Rectal smooth muscle tissue (tissue), 1 donor: ENCODE results near the gene MYLIP.
"Not testable (repeated sequence)": the region's sequence is repeated elsewhere in the genome, so short reads cannot be mapped to it uniquely, and the experiment has no call there.

ENCODE experiments used
- H3K27ac ChIP-seq: one replicate; pipeline ENCODE4 v1.7.0; 2013; ENCODE audit warnings: low read depth, low read length, inconsistent platforms
- H3K27me3 ChIP-seq: one replicate; pipeline ENCODE4 v1.7.0; 2013; ENCODE audit warnings: low read length; ENCODE audit not compliant: control insufficient read depth, insufficient read depth
- H3K36me3 ChIP-seq: one replicate; pipeline ENCODE4 v1.7.0; 2013; ENCODE audit warnings: low read length; ENCODE audit not compliant: control insufficient read depth, insufficient read depth
- H3K4me1 ChIP-seq: one replicate; pipeline ENCODE4 v1.7.0; 2013; ENCODE audit warnings: low read length; ENCODE audit not compliant: control insufficient read depth, insufficient read depth
- H3K4me3 ChIP-seq: one replicate; pipeline ENCODE4 v1.7.0; 2013; ENCODE audit warnings: low read length
- H3K9ac ChIP-seq: one replicate; pipeline ENCODE4 v1.7.0; 2013; ENCODE audit warnings: low read length

MYLIP gene

DNA sequence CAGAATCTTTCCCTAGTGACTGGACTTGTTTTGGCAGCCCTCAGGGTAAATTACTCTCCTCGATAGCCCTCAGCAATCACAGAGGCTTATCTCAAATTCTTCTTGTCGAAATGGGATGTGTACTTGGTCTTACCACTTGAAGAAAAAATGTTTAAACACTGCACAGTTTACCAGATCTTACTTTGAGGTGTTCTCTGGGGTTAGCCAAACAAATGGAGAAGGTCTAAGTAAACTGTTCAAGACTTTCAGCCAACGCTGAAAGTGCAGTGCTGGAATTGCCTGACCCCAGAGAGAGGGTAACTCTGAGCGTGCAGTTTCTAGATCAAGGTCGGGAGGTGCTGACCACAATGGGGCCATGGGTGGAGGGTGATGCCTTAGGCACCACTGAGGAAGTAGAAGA is 39.2 kb downstream of the MYLIP start:
- no peak overlapping the region for H3K4me3 ChIP-seq
- H3K9ac ChIP-seq = no peak overlapping the region
- no peaks in the 10 kb centered on the region for H3K36me3 ChIP-seq
- H3K27ac ChIP-seq = no peak overlapping the region
- no peaks in the 10 kb centered on the region for H3K27me3 ChIP-seq
- H3K4me1 ChIP-seq = no peaks in the 10 kb centered on the region

DNA sequence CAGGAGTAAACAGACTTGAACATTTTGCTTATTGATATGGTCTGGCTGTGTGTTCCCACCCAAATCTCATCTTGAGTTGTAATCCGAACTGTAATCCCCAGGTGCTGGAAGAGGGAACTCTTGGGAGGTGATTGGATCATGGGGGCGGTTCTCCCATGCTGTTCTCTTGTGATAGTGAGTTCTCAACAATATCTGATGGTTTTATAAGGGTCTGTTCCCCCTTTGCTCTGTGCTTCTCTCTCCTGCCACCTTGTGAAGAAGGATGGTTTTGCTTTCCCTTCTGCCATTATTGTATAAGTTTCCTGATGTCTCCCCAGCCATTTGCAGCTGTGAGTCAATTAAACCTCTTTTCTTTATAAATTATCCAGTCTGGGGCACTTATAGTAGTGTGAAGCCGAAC is 40.0 kb downstream of the MYLIP start:
- Histone ChIP-seq H3K4me1 (no peaks in the 10 kb centered on the region), H3K27me3 (no peaks in the 10 kb centered on the region), H3K4me3 (no peak overlapping the region), H3K9ac (no peak overlapping the region), H3K27ac (no peak overlapping the region), H3K36me3 (no peaks in the 10 kb centered on the region)

DNA sequence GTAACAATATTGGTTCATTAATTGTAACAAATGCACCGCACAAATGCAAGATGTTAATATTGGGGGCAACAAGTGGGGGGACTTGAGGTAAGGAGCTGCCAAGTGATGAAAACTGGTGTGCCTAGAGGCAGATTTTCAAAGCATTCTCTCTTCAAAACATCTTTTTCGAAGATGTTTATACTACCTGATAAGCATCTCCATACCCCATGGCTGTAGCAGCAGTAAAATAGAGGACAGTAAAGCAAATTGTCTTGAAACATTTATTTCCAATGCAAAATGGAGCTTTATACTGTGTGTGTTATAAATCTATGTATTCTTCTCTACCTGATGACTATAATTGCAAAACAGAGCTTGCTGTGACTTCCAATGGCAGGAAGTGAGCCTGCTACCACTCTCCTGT is 42.5 kb downstream of the MYLIP start:
- no peaks in the 10 kb centered on the region for H3K27me3 ChIP-seq
- H3K9ac ChIP-seq = no peak overlapping the region
- no peak overlapping the region for H3K4me3 ChIP-seq
- H3K4me1 ChIP-seq = no peaks in the 10 kb centered on the region
- no peaks in the 10 kb centered on the region for H3K36me3 ChIP-seq
- H3K27ac ChIP-seq = no peak overlapping the region

DNA sequence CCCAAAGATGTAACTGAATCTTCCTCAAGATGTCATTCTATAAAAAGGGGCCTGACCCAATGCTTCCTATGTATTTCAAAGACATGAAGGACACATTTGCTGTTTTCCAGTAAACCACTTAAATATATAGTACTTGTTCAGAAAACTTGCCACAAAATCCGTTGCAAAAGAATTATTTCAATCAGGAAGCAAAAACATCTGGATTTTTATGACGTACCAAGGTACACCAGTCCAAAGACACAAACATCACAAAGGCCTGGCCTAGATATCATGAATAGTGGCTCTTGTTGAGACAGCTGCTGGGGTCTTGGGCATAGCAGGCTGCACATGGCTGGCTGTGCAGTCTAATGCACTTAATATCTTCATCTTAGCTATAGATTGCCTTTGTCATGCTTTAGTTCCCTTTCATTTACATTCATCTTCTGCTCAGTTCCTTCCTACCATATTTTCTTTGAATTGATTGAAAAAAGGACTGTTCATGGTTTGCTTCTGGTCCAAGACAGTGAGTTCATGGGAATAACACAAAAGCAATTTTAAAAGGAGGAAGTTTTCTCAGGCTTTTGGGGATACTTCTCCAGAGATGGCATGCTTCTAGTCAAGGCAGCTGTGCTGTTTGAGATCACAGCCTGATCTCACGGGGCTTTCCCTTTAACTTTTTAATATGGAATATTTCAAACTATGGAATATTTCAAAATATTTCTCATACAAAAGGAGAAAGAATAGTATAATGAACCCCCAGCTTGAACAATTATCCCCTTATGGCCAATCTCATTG is 44.5 kb downstream of the MYLIP start:
- H3K4me1 ChIP-seq = no peaks in the 10 kb centered on the region

DNA sequence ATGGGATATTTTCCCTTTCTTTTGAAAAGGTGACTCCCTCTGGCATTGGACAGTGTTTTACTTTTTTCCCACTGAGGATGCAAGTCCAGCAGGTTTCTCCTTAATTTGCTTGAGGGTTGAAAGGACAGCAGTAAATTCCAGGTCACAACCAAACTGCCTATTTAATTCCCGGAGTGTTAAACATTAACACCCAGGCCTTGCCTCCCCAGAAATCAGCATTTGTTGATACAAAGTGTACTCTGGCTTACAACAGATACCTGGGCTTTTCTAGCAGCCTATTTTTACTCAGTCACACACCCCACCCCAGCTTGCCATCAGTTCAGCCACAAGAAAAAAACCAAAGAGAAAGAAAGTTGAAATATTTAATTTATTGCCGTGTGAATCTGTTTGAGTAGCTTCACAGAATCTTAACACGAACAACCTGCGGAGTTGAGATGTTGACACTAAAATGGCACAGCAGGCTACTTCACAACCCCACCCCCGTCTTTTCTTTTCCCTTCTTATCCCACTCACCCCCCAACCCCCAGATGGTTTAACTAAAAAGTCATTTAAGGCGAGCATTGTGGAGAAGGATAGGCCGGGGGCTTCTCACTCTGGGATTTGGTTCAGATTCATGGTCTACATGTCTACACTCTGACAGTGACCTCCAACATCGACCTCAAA is 45.7 kb downstream of the MYLIP start:
- Histone ChIP-seq H3K4me1 (no peaks in the 10 kb centered on the region), H3K27ac (no peak overlapping the region), H3K36me3 (no peaks in the 10 kb centered on the region), H3K9ac (no peak overlapping the region), H3K4me3 (no peak overlapping the region), H3K27me3 (no peaks in the 10 kb centered on the region)

More for the DNA sequence above, 44.5 kb downstream of the MYLIP start:
- no peak overlapping the region for H3K27ac ChIP-seq
- H3K9ac ChIP-seq = no peak overlapping the region
- no peaks in the 10 kb centered on the region for H3K27me3 ChIP-seq
- H3K36me3 ChIP-seq = no peaks in the 10 kb centered on the region
- no peak overlapping the region for H3K4me3 ChIP-seq

DNA sequence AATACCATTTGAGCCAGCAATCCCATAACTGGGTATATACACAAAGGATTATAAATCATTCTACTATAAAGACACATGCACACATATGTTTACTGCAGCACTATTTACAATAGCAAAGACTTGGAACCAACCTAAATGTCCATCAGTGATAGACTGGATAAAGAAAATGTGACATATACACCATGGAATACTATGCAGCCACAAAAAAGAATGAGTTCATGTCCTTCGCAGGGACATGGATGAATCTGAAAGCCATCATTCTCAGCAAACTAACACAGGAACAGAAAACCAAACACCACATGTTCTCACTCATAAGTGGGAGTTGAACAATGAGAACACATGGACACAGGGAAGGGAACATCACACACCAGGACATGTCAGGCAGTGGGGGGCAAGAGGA is 47.7 kb downstream of the MYLIP start:
- H3K36me3 ChIP-seq, H3K27me3 ChIP-seq, H3K27ac ChIP-seq, H3K4me1 ChIP-seq, H3K4me3 ChIP-seq, H3K9ac ChIP-seq: not testable (repeated sequence)

DNA sequence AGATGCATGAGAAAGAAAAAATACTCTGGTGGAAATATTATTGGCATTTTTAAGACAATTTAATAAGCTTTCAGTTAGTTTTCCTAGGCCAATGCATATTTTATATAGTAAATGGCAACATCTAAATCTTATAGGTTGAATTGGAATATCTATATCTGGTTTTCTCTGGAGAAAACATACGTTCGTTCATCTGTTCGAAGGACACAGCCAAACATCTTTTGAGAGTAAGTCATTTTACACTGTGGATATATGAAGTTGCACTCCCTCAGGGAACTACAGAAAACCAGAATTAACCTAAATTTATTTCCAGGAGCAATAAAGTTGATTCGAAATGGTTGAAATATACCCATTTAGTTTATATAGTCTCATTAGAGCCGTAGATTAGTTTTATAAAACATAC is 49.0 kb downstream of the MYLIP start:
- no peaks in the 10 kb centered on the region for H3K4me1 ChIP-seq
- H3K4me3 ChIP-seq = no peak overlapping the region
- H3K27me3 ChIP-seq = no peaks in the 10 kb centered on the region
- no peak overlapping the region for H3K27ac ChIP-seq
- H3K36me3 ChIP-seq = peaks cover 2% of the 10 kb centered on the region
- H3K9ac ChIP-seq = no peak overlapping the region

DNA sequence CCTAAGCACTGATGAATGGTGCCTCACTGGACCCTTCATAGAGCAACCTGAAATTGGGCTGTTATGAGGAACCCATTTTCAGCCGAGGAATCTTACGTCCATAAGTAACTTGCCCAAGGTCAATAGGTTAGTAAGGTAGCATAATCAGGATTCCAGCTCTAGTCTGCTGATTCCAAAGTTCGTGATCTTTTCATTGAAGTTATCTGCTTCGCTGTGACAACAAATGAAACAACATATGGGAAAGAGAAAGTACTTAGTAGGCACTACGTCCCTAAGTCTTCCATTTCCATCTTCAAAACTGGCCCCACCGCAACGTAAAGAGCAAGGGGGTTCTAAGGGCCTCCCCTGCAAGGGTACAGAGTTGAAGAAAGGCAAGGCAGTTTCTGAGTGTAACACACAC is 49.5 kb downstream of the MYLIP start:
- Histone ChIP-seq H3K36me3 (peaks cover 2% of the 10 kb centered on the region), H3K27ac (no peak overlapping the region), H3K4me3 (no peak overlapping the region), H3K4me1 (no peaks in the 10 kb centered on the region), H3K27me3 (no peaks in the 10 kb centered on the region), H3K9ac (no peak overlapping the region)

DNA sequence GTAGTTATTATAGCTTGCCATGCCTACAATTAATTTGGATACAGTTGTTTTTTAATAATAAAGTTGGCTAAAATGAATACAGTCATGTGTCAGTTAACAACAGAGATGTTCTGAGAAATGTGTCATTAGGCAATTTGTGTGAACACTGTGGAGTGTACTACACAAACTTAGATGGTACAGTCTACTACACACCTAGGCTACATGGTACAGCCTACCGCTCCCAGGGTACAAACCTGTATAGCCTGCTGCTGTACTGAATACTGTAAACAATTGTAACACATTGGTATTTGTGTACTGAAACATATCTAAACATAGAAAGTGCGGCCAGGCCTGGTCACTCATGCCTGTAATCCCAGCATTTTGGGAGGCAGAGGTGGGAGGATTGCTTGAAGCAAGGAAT is 50.2 kb downstream of the MYLIP start:
- H3K9ac ChIP-seq = no peak overlapping the region
- no peak overlapping the region for H3K27ac ChIP-seq
- H3K27me3 ChIP-seq = no peaks in the 10 kb centered on the region
- H3K4me3 ChIP-seq = no peak overlapping the region
- H3K4me1 ChIP-seq = no peaks in the 10 kb centered on the region
- H3K36me3 ChIP-seq = peaks cover 2% of the 10 kb centered on the region

DNA sequence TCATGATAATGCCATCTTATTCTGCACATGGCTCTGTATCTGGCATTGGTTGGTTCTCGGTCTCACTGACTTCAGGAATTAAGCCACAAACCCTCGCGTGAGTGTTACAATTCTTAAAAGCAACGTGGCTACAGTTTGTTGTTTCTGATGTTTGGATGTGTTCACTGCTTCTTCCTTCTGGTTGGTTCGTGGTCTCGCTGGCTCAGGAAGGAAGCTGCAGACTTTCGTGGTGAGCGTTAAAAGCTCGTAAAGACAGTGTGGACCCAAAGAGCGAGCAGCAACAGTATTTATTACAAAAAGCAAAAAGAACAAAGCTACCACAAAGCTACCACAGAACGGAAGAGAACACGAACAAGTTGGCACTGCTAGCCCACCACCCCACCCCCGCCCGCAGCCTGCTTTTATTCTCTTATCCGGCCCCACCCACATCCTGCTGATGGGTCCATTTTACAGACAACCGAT is 51.1 kb downstream of the MYLIP start:
- H3K27me3 ChIP-seq = no peaks in the 10 kb centered on the region
- H3K4me1 ChIP-seq = no peaks in the 10 kb centered on the region
- no peak overlapping the region for H3K27ac ChIP-seq
- H3K4me3 ChIP-seq = no peak overlapping the region
- peaks cover 2% of the 10 kb centered on the region for H3K36me3 ChIP-seq
- H3K9ac ChIP-seq = no peak overlapping the region

DNA sequence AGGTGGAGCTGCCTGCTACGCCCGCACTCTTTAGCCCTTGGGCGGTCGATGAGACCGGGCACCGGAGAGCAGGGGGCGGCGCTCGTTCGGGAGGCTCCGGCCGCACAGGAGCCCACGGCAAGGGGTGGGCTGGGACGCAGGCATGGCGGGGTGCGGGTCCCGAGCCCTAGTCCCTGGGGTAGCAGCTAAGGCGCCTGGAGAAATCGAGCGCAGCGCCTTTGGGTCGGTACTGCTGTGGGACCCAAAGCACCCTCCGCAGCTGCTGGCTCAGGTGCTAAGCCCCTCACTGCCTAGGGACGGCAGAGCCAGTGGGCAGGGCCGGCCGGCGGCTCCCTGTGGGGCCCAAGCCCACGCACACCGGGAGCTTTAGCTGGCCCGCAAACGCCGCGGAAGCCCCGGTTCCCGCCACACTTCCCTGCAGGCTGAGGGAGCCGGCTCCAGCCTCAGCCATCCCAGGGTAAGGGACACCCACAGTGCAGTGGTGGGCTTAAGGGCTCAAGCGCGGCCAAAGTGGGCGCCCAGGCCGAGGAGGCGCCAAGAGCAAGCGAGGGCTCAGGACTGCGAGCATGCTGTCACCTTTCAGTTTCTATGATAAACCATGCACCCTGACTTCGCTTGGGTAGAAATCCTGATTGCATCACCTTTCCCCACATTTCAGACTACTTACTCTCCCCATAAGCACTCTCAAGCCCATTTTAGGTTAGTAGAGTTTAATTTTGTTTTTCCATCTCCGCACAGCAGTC is 52.0 kb downstream of the MYLIP start:
- H3K4me1 ChIP-seq = no peaks in the 10 kb centered on the region
- H3K27me3 ChIP-seq = no peaks in the 10 kb centered on the region
- no peak overlapping the region for H3K27ac ChIP-seq
- H3K36me3 ChIP-seq = peaks cover 2% of the 10 kb centered on the region
- no peak overlapping the region for H3K4me3 ChIP-seq
- no peak overlapping the region for H3K9ac ChIP-seq

DNA sequence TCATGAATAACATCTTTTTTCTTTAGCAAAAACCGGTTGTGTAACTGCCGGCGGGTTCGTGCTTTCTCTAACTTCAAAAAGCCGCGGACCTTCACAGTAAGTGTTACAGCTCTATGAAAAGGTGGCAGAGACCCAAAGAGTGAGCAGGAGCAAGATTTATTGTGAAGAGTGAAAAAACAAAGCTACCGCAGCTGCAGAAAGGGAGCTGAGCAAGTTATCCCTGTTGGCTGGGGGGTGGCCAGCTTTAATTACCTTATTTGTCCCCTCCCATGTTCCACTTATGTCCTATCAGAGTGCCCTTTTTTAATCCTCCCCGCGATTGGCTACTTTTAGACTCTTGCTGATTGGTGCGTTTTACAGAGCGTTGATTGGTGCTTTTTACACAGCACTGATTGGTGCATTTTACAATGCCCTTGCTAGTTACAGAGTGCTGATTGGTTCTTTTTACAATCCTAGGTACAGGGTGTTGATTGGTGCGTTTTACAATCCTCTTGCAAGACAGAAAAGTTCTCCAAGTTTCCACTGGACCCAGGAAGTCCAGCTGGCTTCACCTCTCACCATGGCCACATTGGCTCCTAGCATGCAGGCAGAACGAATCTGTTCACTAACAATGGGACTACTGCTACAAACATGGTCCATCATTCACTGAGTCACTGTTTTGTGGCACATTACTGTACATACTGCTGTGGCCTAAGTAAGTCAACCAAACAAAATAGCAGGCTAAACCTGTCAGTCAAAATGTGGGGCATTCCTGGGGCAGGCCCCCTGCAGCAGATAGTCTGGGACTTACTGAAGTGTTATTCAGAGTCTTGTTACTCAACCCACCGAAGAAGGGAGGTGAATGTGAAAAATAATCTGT is 52.8 kb downstream of the MYLIP start:
- Histone ChIP-seq H3K27ac (no peak overlapping the region), H3K36me3 (peaks cover 2% of the 10 kb centered on the region), H3K4me1 (no peaks in the 10 kb centered on the region), H3K9ac (no peak overlapping the region), H3K27me3 (no peaks in the 10 kb centered on the region), H3K4me3 (no peak overlapping the region)
